GM18870 (cell line): ENCODE measurements around the gene WDR11.

Source experiments
- ATAC-seq: cut with Tn5 transposase; IDR thresholded peaks from one replicate; pipeline ENCODE4 v1.9.1; 2021; ENCODE audit warnings: moderate library complexity; ENCODE audit not compliant: unreplicated experiment

WDR11 gene

DNA sequence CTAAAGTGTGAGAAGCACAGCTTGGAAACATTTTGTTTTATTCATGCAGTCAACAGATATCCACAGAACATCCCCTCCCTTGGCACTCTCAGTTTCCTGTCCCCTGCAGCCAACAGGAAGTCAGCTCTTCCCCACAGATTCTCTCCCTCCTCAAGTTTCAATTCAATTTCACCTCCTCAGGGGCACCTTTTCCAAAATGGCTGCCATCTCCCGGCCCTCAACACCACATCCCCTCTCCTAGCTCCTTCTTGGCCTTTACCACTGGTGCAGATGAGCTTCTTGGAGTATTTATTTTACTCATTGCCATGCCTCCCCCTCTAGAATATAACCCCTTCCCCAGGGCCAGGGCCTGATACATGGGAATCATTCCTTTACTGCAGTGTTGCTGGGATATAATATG is 94.0 kb downstream of the WDR11 start:
- ATAC-seq, result no peak

DNA sequence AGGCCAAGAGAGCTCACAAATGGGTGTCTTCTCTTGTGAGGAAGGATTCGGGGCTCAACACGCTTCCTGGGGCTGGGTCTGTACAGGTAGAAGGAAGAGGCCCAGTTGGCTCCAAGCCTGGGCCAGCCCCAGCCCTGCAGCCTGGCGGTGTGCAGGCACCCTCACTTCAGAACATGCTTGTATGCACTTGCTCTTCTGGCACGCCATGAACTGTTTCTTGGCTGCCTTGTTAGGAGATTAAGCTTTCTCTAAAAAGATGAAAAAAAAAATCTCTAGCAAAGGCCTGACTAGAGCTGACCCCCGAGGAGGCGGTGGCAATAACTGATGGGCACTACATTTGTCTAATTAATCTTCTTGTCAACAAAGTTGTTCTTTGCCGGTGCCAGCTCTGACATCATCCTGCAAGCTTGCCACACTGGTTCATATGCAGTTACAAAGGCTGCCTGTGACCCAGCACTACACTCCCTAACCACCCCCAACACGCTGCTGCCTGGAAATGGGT is 94.7 kb downstream of the WDR11 start:
- ATAC-seq, result no peak

DNA sequence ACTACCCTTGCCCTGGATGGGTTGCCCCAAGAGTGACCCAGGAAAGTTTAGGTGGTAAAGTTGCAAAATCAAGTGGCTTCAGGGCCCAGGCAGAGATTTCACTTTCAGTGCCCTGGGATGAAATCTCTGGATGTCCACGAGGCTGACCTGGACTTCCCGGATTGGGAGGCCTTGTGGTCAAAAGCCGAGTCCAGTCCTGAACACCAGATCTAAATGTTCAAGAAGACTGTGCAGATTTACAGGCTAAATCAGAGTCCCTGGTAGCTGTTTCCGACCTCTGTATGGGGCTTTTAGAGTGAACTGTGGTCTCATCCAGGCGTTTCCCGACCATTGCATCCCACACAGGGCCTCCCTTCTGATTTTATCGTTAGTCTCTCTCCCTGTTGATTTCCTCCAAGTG is 95.3 kb downstream of the WDR11 start:
- no peak for ATAC-seq

DNA sequence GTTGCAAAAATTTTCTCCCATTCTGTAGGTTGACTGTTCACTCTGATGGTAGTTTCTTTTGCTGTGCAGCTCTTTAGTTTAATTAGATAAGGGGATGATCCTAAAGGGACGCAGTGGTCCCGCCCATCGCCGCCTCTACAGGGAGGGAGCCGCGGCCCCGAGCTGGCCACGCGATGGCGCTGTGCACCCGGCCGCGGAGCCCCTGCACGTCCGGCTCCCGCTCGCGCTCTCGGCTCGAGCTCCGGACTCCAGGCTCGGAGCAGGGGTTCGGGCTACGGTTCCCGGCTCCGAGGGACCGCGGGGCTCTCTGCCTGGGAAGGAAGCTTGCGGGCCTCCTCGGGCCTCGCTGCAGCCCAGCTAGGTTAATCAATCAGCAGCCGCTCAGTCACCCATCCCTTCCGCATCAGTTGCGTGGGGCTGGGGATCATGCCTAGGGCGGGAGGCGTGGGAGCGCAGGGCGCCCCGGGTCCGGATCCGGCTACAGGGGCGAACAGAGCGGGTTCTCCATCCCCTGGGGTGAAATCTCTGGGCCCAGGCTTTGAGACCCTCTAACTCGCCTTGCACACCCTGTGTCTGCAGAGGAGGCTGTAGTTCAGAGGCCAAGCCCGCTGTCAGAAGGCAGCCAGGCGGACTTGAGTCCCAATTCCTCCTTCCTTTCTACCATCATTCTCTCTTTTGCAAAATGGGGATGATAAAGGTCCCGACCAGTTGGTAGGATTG is 97.9 kb downstream of the WDR11 start:
- ATAC-seq, result no peak

- no peak for ATAC-seq
Measured at GRCh38 chr10:120949609-120950031, 98.5 kb downstream of the WDR11 start.

GRCh38 chr10:120950051-120950561 is 98.9 kb downstream of the WDR11 start:
- no peak for ATAC-seq

DNA sequence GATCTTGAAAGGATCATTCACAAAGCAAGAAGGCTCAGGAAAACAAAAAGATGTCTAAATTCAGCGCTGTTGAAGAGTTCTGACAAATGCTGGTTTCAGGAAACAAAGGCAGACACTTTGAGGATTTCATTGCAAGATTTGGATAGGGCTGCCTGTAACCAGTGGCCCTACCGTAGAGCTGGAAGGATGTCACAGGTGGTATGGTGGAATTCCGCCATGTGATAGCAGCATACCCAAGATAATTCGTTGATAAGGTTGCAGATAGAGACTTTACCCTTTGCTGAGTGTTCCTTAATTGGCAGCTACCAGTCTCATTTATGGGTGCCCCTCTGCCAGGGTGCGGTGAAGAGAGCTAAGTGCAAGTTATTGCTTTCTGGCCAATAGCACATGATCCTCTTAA is 100.1 kb downstream of the WDR11 start:
- ATAC-seq, result no peak

DNA sequence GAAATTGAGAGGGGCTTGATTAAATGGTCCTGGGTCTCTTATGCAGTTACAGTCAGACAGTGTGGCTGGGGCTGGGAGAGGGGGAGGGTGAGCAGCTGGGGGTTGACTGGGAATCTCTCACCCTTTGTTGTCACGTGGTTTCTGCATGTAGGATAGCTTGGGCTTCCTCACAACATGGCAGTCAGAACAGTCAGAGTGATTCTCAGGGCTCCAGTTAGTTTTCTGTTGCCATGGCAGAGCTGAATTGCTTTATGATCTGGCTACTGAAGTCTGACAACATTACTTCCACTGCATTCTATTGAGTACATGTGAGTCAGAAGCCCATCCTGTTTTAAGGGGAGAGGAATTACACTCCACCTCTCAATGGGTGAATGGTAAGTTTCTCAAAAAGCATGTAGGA is 102.7 kb downstream of the WDR11 start:
- ATAC-seq, result no peak
